H1 (cell line): ENCODE measurements around the gene PDE4D. TPM values are rescaled to one million over a fixed set of nuclear protein-coding genes. Genes with fewer than 3 reads are reported as not detected.

Experiments used
- CTCF ChIA-PET: fragments of 300-600 bp; sonication (Branson Sonifier 250); formaldehyde crosslinking; loops from one replicate; lab custom pipeline; 2021; ENCODE audit not compliant: partially characterized antibody; lab: Charles Lee
- POLR2A ChIA-PET: fragments of 300-600 bp; sonication (Branson Sonifier 250); formaldehyde crosslinking; loops from one replicate; lab custom pipeline; 2021; ENCODE audit warnings: inconsistent platforms; ENCODE audit not compliant: partially characterized antibody; lab: Charles Lee
- DNase-seq, 2 experiments: peaks; one replicate each; pipeline versions ENCODE4 v3.0.0 to v3.0.0-alpha.2; 2010 to 2022; ENCODE audit warnings: low spot score in 2 of 2, low read depth in 1 of 2, mixed read lengths in 1 of 2
- FAIRE-seq: peaks from 2 replicates; lab custom pipeline; 2011; peaks lifted over from hg19 to GRCh38; lab: Jason Lieb, UNC
- H2AFZ ChIP-seq: 2 replicates; pipeline ENCODE4 v1.8.1; 2012; ENCODE audit warnings: low read length, inconsistent platforms
- H2AK5ac ChIP-seq: 2 replicates; pipeline ENCODE4 v1.6.1; 2013; ENCODE audit warnings: low read depth, low read length
- H2BK120ac ChIP-seq: replicated peaks from 2 replicates; pipeline ENCODE3; 2013; ENCODE audit warnings: low read depth, low read length, inconsistent platforms
- H2BK12ac ChIP-seq: 2 replicates; pipeline ENCODE4 v1.6.1; 2013; ENCODE audit warnings: low read depth, low read length
- H2BK15ac ChIP-seq: 2 replicates; pipeline ENCODE4 v1.6.1; 2013; ENCODE audit warnings: low read length
- H2BK20ac ChIP-seq: 2 replicates; pipeline ENCODE4 v1.6.1; 2013; ENCODE audit warnings: low read length
- H2BK5ac ChIP-seq: 2 replicates; pipeline ENCODE4 v1.6.1; 2013; ENCODE audit warnings: low read depth, low read length
- H3K14ac ChIP-seq: 2 replicates; pipeline ENCODE4 v1.6.1; 2013; ENCODE audit warnings: inconsistent platforms; ENCODE audit not compliant: insufficient read length
- H3K18ac ChIP-seq: 2 replicates; pipeline ENCODE4 v1.6.1; 2013; ENCODE audit warnings: low read length; ENCODE audit errors: extremely low read depth
- H3K23ac ChIP-seq: 2 replicates; pipeline ENCODE4 v1.6.1; 2013; ENCODE audit warnings: inconsistent platforms; ENCODE audit not compliant: insufficient read length
- H3K23me2 ChIP-seq: 2 replicates; pipeline ENCODE4 v1.6.1; 2013; ENCODE audit warnings: low read depth, low read length
- H3K27ac ChIP-seq: 2 replicates; pipeline ENCODE4 v1.6.1; 2011; ENCODE audit warnings: low read depth, low read length, inconsistent platforms
- H3K27me3 ChIP-seq, 4 experiments: replicated peaks in 1 of 4; 1 replicate in 1 of 4; 2 replicates in 3 of 4; pipeline versions ENCODE4 v1.6.1 to v1.8.1; 2011 to 2013; ENCODE audit warnings: low read length in 3 of 4, mild to moderate bottlenecking in 3 of 4, inconsistent platforms in 2 of 4, mixed read lengths in 2 of 4, moderate library complexity in 1 of 4; ENCODE audit not compliant: control insufficient read depth in 3 of 4, insufficient read depth in 3 of 4; ENCODE audit errors: extremely low read depth in 1 of 4
- H3K36me3 ChIP-seq, 4 experiments: 2 replicates each; pipeline versions ENCODE4 v1.6.1 to v1.8.1; 2011 to 2013; ENCODE audit warnings: mild to moderate bottlenecking in 4 of 4, low read length in 3 of 4, moderate library complexity in 2 of 4, control low read depth in 1 of 4, inconsistent platforms in 1 of 4; ENCODE audit not compliant: insufficient read depth in 4 of 4, control insufficient read depth in 2 of 4
- H3K4ac ChIP-seq: replicated peaks from 2 replicates; pipeline ENCODE3; 2013; ENCODE audit warnings: low read length, low read depth, mixed read lengths, inconsistent platforms; ENCODE audit not compliant: insufficient read length
- H3K4me1 ChIP-seq, 4 experiments: replicated peaks in 1 of 4; 1 replicate in 1 of 4; 2 replicates in 3 of 4; pipeline versions ENCODE4 v1.6.1 to v1.8.1; 2011 to 2013; ENCODE audit warnings: low read length in 3 of 4, inconsistent platforms in 2 of 4, mixed read lengths in 1 of 4; ENCODE audit not compliant: insufficient read depth in 4 of 4, control insufficient read depth in 3 of 4
- H3K4me2 ChIP-seq, 2 experiments: 2 replicates each; pipeline versions ENCODE4 v1.6.1 to v1.8.1; 2011 to 2013; ENCODE audit warnings: low read depth in 2 of 2, low read length in 2 of 2, control low read depth in 1 of 2, inconsistent platforms in 1 of 2, mild to moderate bottlenecking in 1 of 2; ENCODE audit not compliant: insufficient read depth in 1 of 2
- H3K4me3 ChIP-seq, 4 experiments: fragments of 200-600, 300-600 bp in 1 of 4; sonication (generic), shearing (Covaris generic), sonication (Bioruptor Twin) in 1 of 4; 2 replicates each; pipeline versions ENCODE4 v1.5.1 to v1.8.1; 2011 to 2016; ENCODE audit warnings: low read length in 4 of 4, low read depth in 3 of 4, control low read depth in 2 of 4, inconsistent platforms in 2 of 4, mild to moderate bottlenecking in 2 of 4, mixed read lengths in 1 of 4, moderate library complexity in 1 of 4; ENCODE audit not compliant: insufficient read depth in 2 of 4; ENCODE audit errors: extremely low read depth in 1 of 4
- H3K56ac ChIP-seq: replicated peaks from 2 replicates; pipeline ENCODE3; 2013; ENCODE audit warnings: low read depth, mild to moderate bottlenecking, mixed read lengths, low read length, inconsistent platforms; ENCODE audit not compliant: insufficient read length
- H3K79me1 ChIP-seq: 2 replicates; pipeline ENCODE4 v1.6.1; 2013; ENCODE audit warnings: low read depth, low read length, control low read depth
- H3K79me2 ChIP-seq, 2 experiments: 2 replicates each; pipeline versions ENCODE4 v1.6.1 to v1.8.1; 2012 to 2013; ENCODE audit warnings: low read length in 2 of 2, mild to moderate bottlenecking in 2 of 2, inconsistent platforms in 1 of 2; ENCODE audit not compliant: insufficient read depth in 2 of 2, control insufficient read depth in 1 of 2
- H3K9ac ChIP-seq, 4 experiments: replicated peaks in 1 of 4; 1 replicate in 1 of 4; 2 replicates in 3 of 4; pipeline versions ENCODE4 v1.6.1 to v1.8.1; 2011 to 2013; ENCODE audit warnings: low read depth in 3 of 4, low read length in 3 of 4, control low read depth in 2 of 4, mild to moderate bottlenecking in 2 of 4, moderate library complexity in 2 of 4, inconsistent platforms in 1 of 4; ENCODE audit errors: extremely low read depth in 1 of 4
- H3K9me3 ChIP-seq, 2 experiments: 2 replicates each; pipeline versions ENCODE4 v1.6.1 to v1.8.1; 2012 to 2013; ENCODE audit warnings: mild to moderate bottlenecking in 2 of 2, moderate library complexity in 2 of 2, control low read depth in 1 of 2, inconsistent platforms in 1 of 2, low read depth in 1 of 2, low read length in 1 of 2, mixed read lengths in 1 of 2; ENCODE audit not compliant: insufficient read depth in 2 of 2
- H4K20me1 ChIP-seq, 2 experiments: replicated peaks in 1 of 2; 2 replicates each; pipeline versions ENCODE3 to v1.8.1; 2011 to 2013; ENCODE audit warnings: inconsistent platforms in 2 of 2, low read length in 2 of 2, mild to moderate bottlenecking in 1 of 2; ENCODE audit not compliant: insufficient read depth in 2 of 2, control insufficient read depth in 1 of 2
- H4K5ac ChIP-seq: 2 replicates; pipeline ENCODE4 v1.6.1; 2013; ENCODE audit warnings: low read length, low read depth, mixed read lengths, inconsistent platforms; ENCODE audit not compliant: insufficient read length
- H4K8ac ChIP-seq: 2 replicates; pipeline ENCODE4 v1.8.0; 2013; ENCODE audit warnings: mild to moderate bottlenecking, moderate library complexity, low read length, inconsistent platforms; ENCODE audit not compliant: insufficient read depth; ENCODE audit errors: extremely low read depth
- H4K91ac ChIP-seq: replicated peaks from 2 replicates; pipeline ENCODE3; 2013; ENCODE audit warnings: low read length, mixed read lengths, inconsistent platforms; ENCODE audit not compliant: insufficient read length
- EZH2 ChIP-seq: fragments of 200-600 bp; sonication (generic); IDR thresholded peaks from 2 replicates; pipeline ENCODE4 v1.7.1; 2012; ENCODE audit warnings: low read depth, mild to moderate bottlenecking, moderate library complexity, low read length, inconsistent platforms; ENCODE audit not compliant: severe bottlenecking
- JUN ChIP-seq: IDR thresholded peaks from 2 replicates; pipeline ENCODE4 v1.6.1; 2011; ENCODE audit warnings: low read depth, mild to moderate bottlenecking, improper control_type of control experiment, low read length
- MAX ChIP-seq: IDR thresholded peaks from 2 replicates; pipeline ENCODE4 v1.6.1; 2012; ENCODE audit warnings: inconsistent platforms
- RAD21 ChIP-seq, 2 experiments: IDR thresholded peaks in 1 of 2; conservative IDR thresholded peaks in 1 of 2; 2 replicates each; pipeline ENCODE4 v1.6.1; 2011; ENCODE audit warnings: low read depth in 2 of 2, low read length in 2 of 2, improper control_type of control experiment in 1 of 2, inconsistent platforms in 1 of 2, mild to moderate bottlenecking in 1 of 2, moderate library complexity in 1 of 2
- RBBP5 ChIP-seq: IDR thresholded peaks from 2 replicates; pipeline ENCODE4 v1.7.1; 2012; ENCODE audit warnings: low read depth, mild to moderate bottlenecking, inconsistent platforms, low read length, moderate library complexity, borderline replicate concordance
- RXRA ChIP-seq: IDR thresholded peaks from 2 replicates; pipeline ENCODE4 v1.6.1; 2011; ENCODE audit warnings: low read depth, mild to moderate bottlenecking, low read length, moderate library complexity; ENCODE audit not compliant: insufficient read depth
- TBP ChIP-seq: IDR thresholded peaks from 2 replicates; pipeline ENCODE4 v1.6.1; 2011; ENCODE audit warnings: low read depth, low read length, improper control_type of control experiment
- USF2 ChIP-seq: IDR thresholded peaks from 2 replicates; pipeline ENCODE4 v1.6.1; 2011; ENCODE audit warnings: low read length, improper control_type of control experiment
- WGBS, 2 experiments: shearing (Covaris generic) in 1 of 2; methylation state at CpG; one replicate each; pipeline versions ENCODE4 v1.1.6 to v1.1.7; 2013 to 2015; ENCODE audit warnings: low lambda C conversion rate in 2 of 2, mixed read lengths in 2 of 2, inconsistent platforms in 1 of 2, low coverage in 1 of 2, missing lambda C conversion rate in 1 of 2; ENCODE audit not compliant: insufficient replicate concordance in 2 of 2, insufficient coverage in 1 of 2, insufficient read length in 1 of 2; ENCODE audit errors: extremely low coverage in 1 of 2, missing lambda C conversion rate in 1 of 2; 5-methylcytosine and 5-hydroxymethylcytosine counted together
- polyA plus RNA-seq, 7 experiments: library from polyadenylated mRNA; depleted of rRNA in 3 of 7; stranded (reverse) in 5 of 7; unstranded in 2 of 7; fragments of >200 nt in 5 of 7; fragments of 200-250 nt in 2 of 7; gene quantifications; 1 replicate in 5 of 7; 2 replicates in 1 of 7; 4 replicates in 1 of 7; pipeline versions ENCODE4 v1.2.1 to v1.2.3, GENCODE V29; 2011 to 2013; ENCODE audit warnings: missing spikeins in 2 of 7, mixed read lengths in 2 of 7
- total RNA-seq: library from RNA; stranded (reverse); fragmentation: NEBNext Ultra II Directional; extraction: Animal tissue kit (Norgen Biotek cat#: 25700); gene quantifications from 2 replicates; pipeline ENCODE4 v1.2.1, GENCODE V29; 2021

Gene PDE4D
- total and polyA plus RNA-seq, 2 of the 8 experiments (the other 6 are each of a cell fraction or from before 2014, with no cell fraction given), result 2.3 to 3.7 TPM

- Histone ChIP-seq H4K5ac (no peak overlapping the region), H3K23ac (no peak overlapping the region), H3K56ac (no peak overlapping the region), H2AFZ (no peak overlapping the region), H3K27ac (no peak overlapping the region), H2BK12ac (no peak overlapping the region), H4K20me1 (no peaks in the 10 kb centered on the region), H3K4me3 (no peak overlapping the region), H3K36me3 (no peaks in the 10 kb centered on the region), H2BK20ac (no peak overlapping the region), H4K91ac (no peak overlapping the region), H3K9ac (no peak overlapping the region), H3K4me2 (no peak overlapping the region), H2BK120ac (no peak overlapping the region), H3K9me3 (no peaks in the 10 kb centered on the region), H3K18ac (no peak overlapping the region), H3K27me3 (no peaks in the 10 kb centered on the region), H2AK5ac (no peak overlapping the region), H3K23me2 (no peaks in the 10 kb centered on the region; the same call in 1 of the 2 replicates), H3K4ac (no peak overlapping the region), H2BK15ac (no peak overlapping the region), H3K14ac (no peak overlapping the region), H3K79me2 (no peaks in the 10 kb centered on the region), H4K8ac (no peak overlapping the region), H3K79me1 (no peaks in the 10 kb centered on the region), H2BK5ac (no peak overlapping the region), H3K4me1 (no peaks in the 10 kb centered on the region)
- ChIA-PET CTCF (no interaction called here), POLR2A (no interaction called here)
- 93% methylated on average over 7 of the region's 7 CpGs; no CpG with 5 or more reads in 1 of the 2 experiments for WGBS, 2 experiments
- no peak for TF ChIP-seq MAX
- TF ChIP-seq TBP, result no peak
- TF ChIP-seq RXRA, result no peak
- no peak for TF ChIP-seq JUN
- no peak for TF ChIP-seq EZH2
- TF ChIP-seq USF2, result no peak
- no peak for TF ChIP-seq RBBP5
- TF ChIP-seq RAD21 (IDR thresholded peaks at IDR 0.05 in 1 of 2, conservative IDR thresholded peaks at IDR 0.05 in 1 of 2; ENCODE audit: low read depth in 2 of 2, low read length in 2 of 2), result no peak
- FAIRE-seq, result no peak
- DNase-seq, result no peak
These were observed 547.0 kb downstream of the PDE4D start for GRCh38 chr5:59346514-59346913.
